ENCODE measurements around the gene MAMDC2.

Gene MAMDC2

DNA sequence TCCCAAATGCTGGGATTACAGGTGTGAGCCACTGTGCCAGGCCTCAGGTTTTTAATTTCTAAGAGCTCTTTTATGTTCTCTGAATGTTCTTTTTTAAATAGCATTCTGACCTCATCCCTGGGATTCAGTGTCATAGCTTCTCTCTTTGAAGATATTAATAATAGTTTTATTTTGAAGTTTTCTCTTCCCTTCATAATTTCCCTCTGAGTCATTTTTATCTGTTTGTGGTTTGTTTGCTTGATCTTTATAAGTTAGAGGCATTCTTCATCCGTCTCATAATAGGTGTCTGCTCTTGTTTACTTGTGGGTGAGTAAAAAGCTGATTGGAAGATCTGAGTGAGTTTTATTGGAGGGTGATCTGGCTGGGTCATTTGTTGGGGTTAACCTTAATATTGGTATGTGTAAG lies 12.5 kb upstream of the MAMDC2 start:
- no peak for TF ChIP-seq EZH2phosphoT487 (IDR thresholded peaks at IDR 0.05; ENCODE audit: borderline replicate concordance)
- TF ChIP-seq, protein P1, sequence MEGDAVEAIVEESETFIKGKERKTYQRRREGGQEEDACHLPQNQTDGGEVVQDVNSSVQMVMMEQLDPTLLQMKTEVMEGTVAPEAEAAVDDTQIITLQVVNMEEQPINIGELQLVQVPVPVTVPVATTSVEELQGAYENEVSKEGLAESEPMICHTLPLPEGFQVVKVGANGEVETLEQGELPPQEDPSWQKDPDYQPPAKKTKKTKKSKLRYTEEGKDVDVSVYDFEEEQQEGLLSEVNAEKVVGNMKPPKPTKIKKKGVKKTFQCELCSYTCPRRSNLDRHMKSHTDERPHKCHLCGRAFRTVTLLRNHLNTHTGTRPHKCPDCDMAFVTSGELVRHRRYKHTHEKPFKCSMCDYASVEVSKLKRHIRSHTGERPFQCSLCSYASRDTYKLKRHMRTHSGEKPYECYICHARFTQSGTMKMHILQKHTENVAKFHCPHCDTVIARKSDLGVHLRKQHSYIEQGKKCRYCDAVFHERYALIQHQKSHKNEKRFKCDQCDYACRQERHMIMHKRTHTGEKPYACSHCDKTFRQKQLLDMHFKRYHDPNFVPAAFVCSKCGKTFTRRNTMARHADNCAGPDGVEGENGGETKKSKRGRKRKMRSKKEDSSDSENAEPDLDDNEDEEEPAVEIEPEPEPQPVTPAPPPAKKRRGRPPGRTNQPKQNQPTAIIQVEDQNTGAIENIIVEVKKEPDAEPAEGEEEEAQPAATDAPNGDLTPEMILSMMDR (conservative IDR thresholded peaks at IDR 0.05; ENCODE audit: low read length), result no peak
- Histone ChIP-seq H3K4me3 (ENCODE audit: low read length, poor library complexity, severe bottlenecking) (no peak overlapping the region), H3K9ac (ENCODE audit: low read depth, low read length, poor library complexity, severe bottlenecking) (no peak overlapping the region), H3F3A (ENCODE audit: low read depth) (no peaks in the 10 kb centered on the region), H3K4me1 (ENCODE audit: insufficient read depth, low read length, poor library complexity, severe bottlenecking) (no peaks in the 10 kb centered on the region), H2AFZ (ENCODE audit: low read length) (no peak overlapping the region), H3K27me3 (ENCODE audit: insufficient read depth, low read length, poor library complexity, severe bottlenecking) (no peaks in the 10 kb centered on the region), H3K4me2 (ENCODE audit: low read depth, low read length, poor library complexity, severe bottlenecking) (no peak overlapping the region), H3K9me2 (replicated peaks; ENCODE audit: low read depth, low read length) (no peaks in the 10 kb centered on the region), H3K79me2 (ENCODE audit: insufficient read depth, low read length) (no peaks in the 10 kb centered on the region), H4K20me1 (ENCODE audit: insufficient read depth, low read length, poor library complexity, severe bottlenecking) (no peaks in the 10 kb centered on the region), H3K36me3 (ENCODE audit: insufficient read depth, low read length) (no peaks in the 10 kb centered on the region), H3K9me3 (ENCODE audit: insufficient read depth, low read depth, low read length) (no peaks in the 10 kb centered on the region)

DNA sequence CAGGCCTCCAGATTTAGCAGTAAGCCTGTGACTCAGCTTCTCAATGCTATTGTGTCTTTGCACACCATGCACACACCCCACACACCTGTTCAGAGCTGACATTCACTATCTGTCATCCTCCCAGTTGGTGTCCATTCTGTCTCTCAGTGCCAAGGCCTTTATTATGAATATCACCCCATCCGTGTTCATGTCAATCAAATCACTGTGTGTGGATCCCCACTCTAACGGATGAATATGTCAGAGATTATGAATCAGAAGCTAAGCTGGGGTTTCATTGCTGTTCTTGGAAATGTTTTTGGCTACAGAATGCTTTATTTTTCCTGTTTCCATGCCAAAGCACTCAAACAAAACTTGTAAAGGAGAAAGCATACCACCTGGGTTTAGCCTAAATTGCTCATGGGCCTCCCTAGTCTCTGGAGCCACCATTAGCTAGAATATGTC lies 9.4 kb upstream of the MAMDC2 start:
- Histone ChIP-seq H3K27me3 (ENCODE audit: insufficient read depth, low read length, poor library complexity, severe bottlenecking) (no peaks in the 10 kb centered on the region), H3K4me2 (ENCODE audit: low read depth, low read length, poor library complexity, severe bottlenecking) (no peak overlapping the region), H3K79me2 (ENCODE audit: insufficient read depth, low read length) (no peaks in the 10 kb centered on the region), H3K4me1 (ENCODE audit: insufficient read depth, low read length, poor library complexity, severe bottlenecking) (no peaks in the 10 kb centered on the region), H2AFZ (ENCODE audit: low read length) (no peak overlapping the region), H3K36me3 (ENCODE audit: insufficient read depth, low read length) (no peaks in the 10 kb centered on the region), H3K9me2 (replicated peaks; ENCODE audit: low read depth, low read length) (no peaks in the 10 kb centered on the region), H4K20me1 (ENCODE audit: insufficient read depth, low read length, poor library complexity, severe bottlenecking) (no peaks in the 10 kb centered on the region), H3K9ac (ENCODE audit: low read depth, low read length, poor library complexity, severe bottlenecking) (no peak overlapping the region), H3K9me3 (ENCODE audit: insufficient read depth, low read depth, low read length) (no peaks in the 10 kb centered on the region), H3K4me3 (ENCODE audit: low read length, poor library complexity, severe bottlenecking) (no peak overlapping the region), H3F3A (ENCODE audit: low read depth) (no peaks in the 10 kb centered on the region)
- TF ChIP-seq, protein P1 (conservative IDR thresholded peaks at IDR 0.05; ENCODE audit: low read length), result no peak
- TF ChIP-seq EZH2phosphoT487 (IDR thresholded peaks at IDR 0.05; ENCODE audit: borderline replicate concordance), result no peak

DNA sequence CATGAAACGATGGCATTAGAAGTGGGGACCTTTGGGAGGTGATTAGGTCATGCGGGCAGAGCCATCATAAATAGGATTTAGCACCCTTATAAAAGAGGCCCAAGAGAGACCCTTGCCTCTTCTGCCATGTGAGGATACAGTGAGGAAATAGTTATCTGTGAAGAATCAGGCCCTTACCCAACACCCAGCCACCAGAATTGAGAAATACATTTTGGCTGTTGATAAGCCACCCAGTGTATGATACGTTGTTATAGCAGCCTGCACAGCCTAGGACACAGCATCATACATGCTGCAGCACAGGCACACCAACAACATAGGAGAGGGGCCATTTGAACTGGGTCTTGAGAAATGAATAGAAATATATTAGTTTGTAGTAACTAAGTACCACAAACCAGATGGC lies 8.0 kb upstream of the MAMDC2 start:
- TF ChIP-seq, protein P1 (conservative IDR thresholded peaks at IDR 0.05; ENCODE audit: low read length), result no peak
- no peak for TF ChIP-seq EZH2phosphoT487 (IDR thresholded peaks at IDR 0.05; ENCODE audit: borderline replicate concordance)
- Histone ChIP-seq H3K36me3 (ENCODE audit: insufficient read depth, low read length) (no peaks in the 10 kb centered on the region), H3K79me2 (ENCODE audit: insufficient read depth, low read length) (no peaks in the 10 kb centered on the region), H4K20me1 (ENCODE audit: insufficient read depth, low read length, poor library complexity, severe bottlenecking) (no peaks in the 10 kb centered on the region), H3K4me2 (ENCODE audit: low read depth, low read length, poor library complexity, severe bottlenecking) (no peak overlapping the region), H3F3A (ENCODE audit: low read depth) (no peaks in the 10 kb centered on the region), H3K4me1 (ENCODE audit: insufficient read depth, low read length, poor library complexity, severe bottlenecking) (no peaks in the 10 kb centered on the region), H3K27me3 (ENCODE audit: insufficient read depth, low read length, poor library complexity, severe bottlenecking) (no peaks in the 10 kb centered on the region), H3K9me2 (replicated peaks; ENCODE audit: low read depth, low read length) (no peaks in the 10 kb centered on the region), H2AFZ (ENCODE audit: low read length) (no peak overlapping the region), H3K4me3 (ENCODE audit: low read length, poor library complexity, severe bottlenecking) (no peak overlapping the region), H3K9me3 (ENCODE audit: insufficient read depth, low read depth, low read length) (no peaks in the 10 kb centered on the region), H3K9ac (ENCODE audit: low read depth, low read length, poor library complexity, severe bottlenecking) (no peak overlapping the region)
